KOPT-K1 (cell line): ENCODE data around the gene MYOG.

Experiments used
- H3K27ac ChIP-seq: fragments of 200-600 bp; sonication (generic); 2 replicates; pipeline ENCODE4 v1.5.1; 2016; ENCODE audit warnings: antibody characterized with exemption, mild to moderate bottlenecking, low read depth, low read length; ENCODE audit not compliant: poor library complexity, severe bottlenecking
- H3K36me3 ChIP-seq: fragments of 200-600 bp; sonication (generic); 2 replicates; pipeline ENCODE4 v1.5.1; 2017; ENCODE audit warnings: antibody characterized with exemption, mild to moderate bottlenecking, low read length, moderate library complexity; ENCODE audit not compliant: insufficient read depth
- H3K9me3 ChIP-seq: fragments of 200-600 bp; sonication (generic); 2 replicates; pipeline ENCODE4 v1.5.1; 2017; ENCODE audit warnings: antibody characterized with exemption, low read length, mild to moderate bottlenecking; ENCODE audit not compliant: insufficient read depth, poor library complexity, severe bottlenecking

The MYOG gene

GRCh38 chr1:203052601-203053000 is 33.2 kb downstream of the MYOG start:
- Histone ChIP-seq H3K27ac (no peak overlapping the region), H3K36me3 (no peaks in the 10 kb centered on the region), H3K9me3 (no peaks in the 10 kb centered on the region)

GRCh38 chr1:203051841-203052324 is 33.9 kb downstream of the MYOG start:
- H3K36me3 ChIP-seq = no peaks in the 10 kb centered on the region
- H3K9me3 ChIP-seq = no peaks in the 10 kb centered on the region
- H3K27ac ChIP-seq = no peak overlapping the region

- Histone ChIP-seq H3K36me3 (no peaks in the 10 kb centered on the region), H3K9me3 (no peaks in the 10 kb centered on the region), H3K27ac (no peak overlapping the region)
Measured at GRCh38 chr1:203050826-203051225, 35.0 kb downstream of the MYOG start.

- Histone ChIP-seq H3K36me3 (no peaks in the 10 kb centered on the region), H3K9me3 (no peaks in the 10 kb centered on the region), H3K27ac (no peak overlapping the region)
Measured at GRCh38 chr1:203049576-203050180, 36.1 kb downstream of the MYOG start.

GRCh38 chr1:203049077-203049476 is 36.7 kb downstream of the MYOG start:
- H3K27ac ChIP-seq = no peak overlapping the region
- H3K9me3 ChIP-seq = no peaks in the 10 kb centered on the region
- H3K36me3 ChIP-seq = no peaks in the 10 kb centered on the region

- no peaks in the 10 kb centered on the region for H3K9me3 ChIP-seq
- H3K36me3 ChIP-seq = no peaks in the 10 kb centered on the region
- no peak overlapping the region for H3K27ac ChIP-seq
Measured at GRCh38 chr1:203048555-203049051, 37.2 kb downstream of the MYOG start.

GRCh38 chr1:203048086-203048485 is 37.7 kb downstream of the MYOG start:
- H3K36me3 ChIP-seq = no peaks in the 10 kb centered on the region
- H3K9me3 ChIP-seq = no peaks in the 10 kb centered on the region
- no peak overlapping the region for H3K27ac ChIP-seq

- no peaks in the 10 kb centered on the region for H3K9me3 ChIP-seq
Measured at GRCh38 chr1:203046984-203047630, 38.7 kb downstream of the MYOG start.

GRCh38 chr1:203045821-203046594 is 39.8 kb downstream of the MYOG start:
- no peaks in the 10 kb centered on the region for H3K36me3 ChIP-seq
- H3K27ac ChIP-seq = no peak overlapping the region
- H3K9me3 ChIP-seq = no peaks in the 10 kb centered on the region

More at GRCh38 chr1:203046984-203047630, 38.7 kb downstream of the MYOG start:
- no peaks in the 10 kb centered on the region for H3K36me3 ChIP-seq
- H3K27ac ChIP-seq = no peak overlapping the region

GRCh38 chr1:203045336-203045735 is 40.5 kb downstream of the MYOG start:
- Histone ChIP-seq H3K27ac (no peak overlapping the region), H3K36me3 (no peaks in the 10 kb centered on the region), H3K9me3 (no peaks in the 10 kb centered on the region)

- Histone ChIP-seq H3K36me3 (no peaks in the 10 kb centered on the region), H3K9me3 (no peaks in the 10 kb centered on the region), H3K27ac (no peak overlapping the region)
Measured at GRCh38 chr1:203044546-203045250, 41.1 kb downstream of the MYOG start.

GRCh38 chr1:203043830-203044545 is 41.8 kb downstream of the MYOG start:
- no peak overlapping the region for H3K27ac ChIP-seq
- no peaks in the 10 kb centered on the region for H3K9me3 ChIP-seq
- no peaks in the 10 kb centered on the region for H3K36me3 ChIP-seq

GRCh38 chr1:203041351-203041932 is 44.4 kb downstream of the MYOG start:
- H3K9me3 ChIP-seq = no peaks in the 10 kb centered on the region
- H3K36me3 ChIP-seq = no peaks in the 10 kb centered on the region
- no peak overlapping the region for H3K27ac ChIP-seq
